HG02610 (cell line): ENCODE measurements around the gene RASL11B.

Experiments used
- ATAC-seq: cut with Tn5 transposase; IDR thresholded peaks from one replicate; pipeline ENCODE4 v1.9.1; 2021; ENCODE audit warnings: mild to moderate bottlenecking, moderate library complexity; ENCODE audit not compliant: unreplicated experiment

Gene RASL11B

GRCh38 chr4:52842792-52843191 lies 19.3 kb upstream of the RASL11B start:
- ATAC-seq: no peak

DNA sequence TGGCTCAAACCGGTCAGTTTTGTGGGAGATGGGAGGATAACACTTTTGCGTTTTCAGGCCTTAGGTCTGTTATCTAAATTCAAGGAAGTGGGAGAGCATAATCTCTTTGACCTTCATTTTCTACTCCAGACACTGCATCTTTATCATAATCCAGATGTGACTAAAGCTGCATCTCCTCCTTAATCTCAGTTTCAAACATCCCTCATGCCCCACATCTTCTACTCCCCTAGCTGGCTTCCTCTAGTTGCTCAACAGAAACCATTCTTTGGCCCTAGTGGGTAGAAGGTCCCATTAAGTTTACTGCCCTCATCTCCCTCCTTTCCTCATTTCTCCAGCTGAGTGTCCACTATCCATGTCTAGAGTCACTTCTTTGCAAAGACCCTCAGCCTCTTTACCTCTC lies 18.8 kb upstream of the RASL11B start:
- no peak for ATAC-seq

DNA sequence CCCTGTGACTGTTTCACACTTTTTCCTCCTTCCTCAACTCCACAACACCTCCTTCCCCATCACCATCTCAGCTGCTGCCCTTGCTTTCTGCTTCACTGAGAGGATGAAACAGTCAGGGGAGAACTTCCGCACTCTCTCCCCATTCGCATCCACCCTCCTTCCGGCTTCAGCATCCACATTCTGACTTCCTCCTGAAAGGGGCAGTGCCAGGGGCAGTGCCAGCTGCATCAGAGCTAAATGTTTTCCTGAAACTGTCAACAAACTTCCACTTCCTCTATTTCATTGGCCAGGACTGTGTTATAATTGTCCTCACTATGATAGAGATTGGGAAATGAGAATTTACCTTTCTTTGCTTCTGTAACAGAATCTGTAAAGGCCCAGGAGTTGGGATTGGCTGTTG lies 18.2 kb upstream of the RASL11B start:
- no peak for ATAC-seq

- no peak for ATAC-seq
Measured at GRCh38 chr4:52844596-52844995, 17.5 kb upstream of the RASL11B start.

DNA sequence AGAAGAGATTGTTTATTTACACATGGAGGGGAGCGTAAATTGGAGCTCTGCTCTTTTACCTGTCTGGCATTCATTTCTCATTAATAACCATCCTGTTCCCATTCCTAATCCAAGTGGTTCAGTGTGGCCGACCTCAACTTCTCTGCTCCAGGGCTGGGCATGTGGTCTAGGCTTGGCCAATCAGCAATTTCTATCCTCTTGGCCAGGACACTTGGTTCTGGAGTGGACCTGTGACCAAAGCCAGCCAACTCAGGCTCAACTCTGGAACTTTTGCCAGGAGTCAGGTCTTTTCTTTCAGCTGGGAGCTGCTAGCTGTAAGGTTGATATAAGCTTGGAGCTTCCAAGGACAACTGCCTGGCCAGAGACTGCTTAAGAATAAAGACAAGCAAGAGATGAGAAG lies 15.6 kb upstream of the RASL11B start:
- no peak for ATAC-seq

GRCh38 chr4:52848254-52848653 lies 13.9 kb upstream of the RASL11B start:
- ATAC-seq: no peak

DNA sequence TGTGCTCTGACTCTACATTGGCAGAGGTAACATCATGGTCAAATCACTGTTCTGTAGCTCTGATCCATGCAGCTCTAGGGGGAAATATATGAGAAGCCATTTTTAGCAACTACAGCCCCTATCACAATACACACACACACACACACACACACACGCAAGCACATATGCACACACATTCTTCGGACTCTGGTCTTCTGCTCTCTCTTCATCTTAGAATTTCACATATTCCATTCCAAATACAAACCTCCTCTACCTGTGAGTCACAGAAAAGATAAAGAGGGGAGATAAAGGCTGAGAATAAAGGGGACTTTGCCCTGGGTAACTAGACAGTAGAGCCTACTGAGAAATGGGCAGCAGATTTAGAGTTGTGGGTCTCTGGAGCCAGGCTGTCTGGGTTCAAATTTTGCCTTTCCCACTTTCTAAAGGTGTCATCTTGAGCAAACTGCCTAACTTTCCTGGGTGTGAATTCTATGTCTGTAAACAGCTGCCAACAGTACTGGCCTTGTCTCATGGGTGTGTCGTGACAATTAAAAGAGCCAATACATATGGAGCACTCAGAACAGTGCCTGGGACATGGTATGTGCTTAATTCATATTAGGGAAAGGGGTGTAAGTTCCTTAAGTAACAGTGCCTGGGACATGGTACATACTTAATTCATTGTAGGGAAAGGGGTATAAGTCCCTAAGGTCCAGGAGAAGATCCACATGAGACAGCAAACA lies 11.6 kb upstream of the RASL11B start:
- ATAC-seq: no peak

- no peak for ATAC-seq
Measured at GRCh38 chr4:52852041-52852440, 10.1 kb upstream of the RASL11B start.

GRCh38 chr4:52852711-52853110 lies 9.4 kb upstream of the RASL11B start:
- ATAC-seq: no peak

DNA sequence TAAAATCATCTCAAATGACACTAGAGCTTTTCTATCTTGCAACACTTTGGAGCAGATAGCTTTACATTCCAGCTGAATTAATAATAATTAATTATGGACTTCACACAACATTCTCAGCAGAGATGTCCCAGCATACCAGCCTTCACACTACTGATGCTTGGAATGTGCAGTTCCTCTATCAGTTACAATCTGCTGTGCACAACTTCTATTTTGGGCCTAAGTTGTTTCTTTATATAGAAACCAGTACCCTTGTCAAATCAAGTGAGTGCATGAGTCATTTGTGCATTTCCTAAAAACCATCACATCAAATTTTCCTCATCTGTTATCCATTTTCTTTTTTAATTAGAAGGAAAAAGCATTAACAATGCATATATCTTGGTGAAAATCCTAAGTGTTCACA lies 8.8 kb upstream of the RASL11B start:
- ATAC-seq: no peak

DNA sequence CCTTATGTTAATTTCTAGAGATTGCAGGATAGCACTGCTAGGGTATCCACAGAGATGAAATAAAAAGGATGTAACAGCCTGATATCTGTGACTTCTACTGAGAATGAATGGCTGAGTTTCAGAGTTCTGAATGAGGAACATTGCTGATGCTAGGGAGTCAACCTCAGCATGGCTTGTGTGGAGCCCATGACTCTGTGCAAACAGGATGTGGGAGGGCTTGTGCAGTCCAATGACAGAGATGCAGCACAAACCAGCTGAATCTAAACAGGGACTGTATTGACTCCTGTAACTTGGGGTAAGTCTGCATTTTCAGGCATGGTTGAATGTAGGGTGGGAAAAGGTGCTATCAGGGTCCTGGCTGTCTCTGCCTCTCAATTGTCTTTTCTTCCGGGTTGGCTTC lies 5.3 kb upstream of the RASL11B start:
- no peak for ATAC-seq

DNA sequence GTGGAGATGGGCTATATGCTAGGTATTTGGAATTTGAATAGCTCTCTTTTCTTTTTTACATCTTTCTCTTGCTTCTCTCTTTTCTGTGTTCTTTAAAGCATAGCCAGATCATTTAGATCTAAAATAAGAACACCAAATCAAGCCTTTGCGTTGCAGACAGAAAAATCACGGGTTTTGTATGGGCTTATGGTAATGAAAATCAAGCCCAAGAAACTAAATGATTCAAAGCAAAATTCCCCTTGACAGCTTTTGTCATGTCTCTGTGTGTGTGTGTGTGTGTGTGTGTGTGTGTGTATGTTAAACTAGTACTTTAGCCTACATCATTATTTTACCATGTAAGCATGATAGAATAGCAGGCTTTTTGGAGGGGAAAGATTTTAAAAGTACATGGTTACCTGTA lies 1.8 kb upstream of the RASL11B start:
- ATAC-seq: no peak

DNA sequence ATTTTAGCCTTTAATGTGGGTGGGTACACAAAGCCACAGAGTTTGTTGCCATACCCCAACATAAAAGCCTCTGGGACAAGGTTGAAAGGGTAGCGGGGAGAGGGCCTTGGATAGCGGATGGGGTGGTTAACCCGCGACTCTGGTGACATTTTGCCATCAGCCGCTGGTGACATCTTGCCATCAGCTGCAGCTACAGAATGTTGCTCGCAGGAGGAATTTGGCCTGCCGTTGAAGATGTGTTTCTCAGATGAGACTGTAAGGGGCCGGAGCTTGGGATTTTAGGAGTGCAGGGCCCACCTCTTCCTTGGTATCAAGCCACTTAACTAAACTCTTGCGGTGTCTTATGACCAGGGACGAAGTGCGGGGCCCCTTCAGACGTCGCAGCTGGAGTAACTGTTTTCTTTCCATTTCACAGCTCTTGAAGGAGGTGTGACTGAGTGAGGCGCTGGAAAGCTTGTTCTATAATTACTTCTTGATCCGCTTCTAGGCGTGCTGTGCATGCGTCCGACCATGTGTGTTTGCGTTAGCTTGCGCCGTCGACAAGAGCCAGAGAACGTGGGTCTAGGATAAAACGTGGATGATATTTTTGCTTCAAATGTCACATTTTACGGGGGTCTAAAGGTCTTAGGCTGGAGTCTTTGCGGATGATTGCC lies 820 bp upstream of the RASL11B start:
- ATAC-seq: no peak

GRCh38 chr4:52862639-52863161 lies 583 bp downstream of the RASL11B start:
- ATAC-seq: no peak

- ATAC-seq: no peak
Measured at GRCh38 chr4:52863324-52863723, 1.2 kb downstream of the RASL11B start.

DNA sequence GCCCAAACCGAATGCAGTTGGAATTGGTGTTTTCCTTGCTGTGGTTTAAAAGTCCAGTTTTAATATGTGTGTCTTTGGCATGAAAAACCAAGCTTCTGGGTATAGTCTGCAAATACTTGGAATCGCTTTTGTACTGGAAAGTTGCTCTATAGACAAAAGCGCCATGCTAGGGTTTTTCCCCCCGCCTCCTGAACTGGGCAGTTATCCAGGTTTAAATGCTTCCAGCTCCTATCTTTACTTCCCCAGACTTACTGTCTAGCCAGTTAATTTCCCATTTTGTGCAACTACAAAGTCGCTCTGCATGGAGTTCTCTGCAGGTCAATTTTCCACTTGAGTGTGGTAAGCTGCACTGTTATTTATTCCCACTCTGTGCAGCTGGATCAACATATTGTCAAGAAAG lies 2.7 kb downstream of the RASL11B start:
- no peak for ATAC-seq

- no peak for ATAC-seq
Measured at GRCh38 chr4:52865300-52865699, 3.2 kb downstream of the RASL11B start.

DNA sequence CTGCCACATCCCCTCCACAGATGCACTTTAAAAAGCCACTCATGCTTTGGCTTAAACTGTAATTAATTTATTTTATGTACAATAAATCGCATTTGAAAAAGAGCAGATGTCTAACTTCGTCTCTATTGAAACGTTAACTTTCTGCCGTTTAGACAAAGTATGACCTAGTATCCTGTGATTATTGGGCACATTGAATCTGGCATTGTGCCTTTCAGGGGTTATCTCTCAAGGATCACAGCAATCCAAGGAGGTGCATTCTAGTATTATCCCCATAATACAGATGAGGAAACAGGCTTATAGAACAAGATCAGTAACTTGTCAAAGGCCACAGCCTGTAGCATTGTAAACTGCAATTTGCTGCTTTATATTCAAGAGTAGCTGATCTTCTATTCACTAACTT lies 4.6 kb downstream of the RASL11B start:
- no peak for ATAC-seq

GRCh38 chr4:52867163-52867562 lies 5.0 kb downstream of the RASL11B start:
- ATAC-seq: no peak

- ATAC-seq: no peak
Measured at GRCh38 chr4:52868133-52868532, 6.0 kb downstream of the RASL11B start.

DNA sequence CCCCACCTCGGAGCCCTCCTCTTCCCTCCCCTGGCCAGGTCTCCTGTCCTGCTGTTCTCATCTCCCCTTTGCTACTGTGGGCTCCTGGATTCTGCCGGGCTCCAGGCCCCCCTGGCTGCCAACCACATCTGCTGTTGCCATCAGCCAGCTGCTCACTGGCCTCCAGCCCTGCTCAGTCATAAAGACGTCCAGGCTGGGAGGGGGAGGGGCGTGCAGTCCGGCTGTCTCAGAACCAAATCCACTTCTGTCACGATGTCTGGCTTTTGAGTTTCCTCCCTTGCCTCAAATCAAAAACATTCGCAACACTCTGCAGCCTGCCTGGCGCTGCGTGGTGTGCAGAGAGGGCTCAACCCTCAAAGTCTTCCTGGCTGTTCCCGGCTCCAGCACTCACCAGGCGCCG lies 7.1 kb downstream of the RASL11B start:
- no peak for ATAC-seq

DNA sequence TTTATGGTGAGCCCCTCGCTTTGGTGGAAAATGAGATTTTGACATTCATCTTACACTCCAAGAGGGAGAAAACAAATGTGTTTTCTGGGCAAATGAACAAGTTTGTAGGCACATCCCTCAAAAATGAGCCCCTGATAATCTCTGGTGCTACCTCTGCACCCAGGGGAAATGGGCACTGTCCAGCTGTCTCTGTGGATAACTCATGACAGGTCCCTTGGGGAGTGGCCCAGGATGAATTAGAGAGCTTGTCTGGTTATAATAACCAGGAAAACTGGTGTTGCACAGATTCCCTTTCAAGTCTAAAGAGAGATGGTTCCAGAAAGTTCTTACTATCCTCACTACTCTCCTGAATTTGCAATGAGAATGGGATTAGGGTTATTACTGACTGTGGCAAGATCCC lies 7.5 kb downstream of the RASL11B start:
- ATAC-seq: no peak

DNA sequence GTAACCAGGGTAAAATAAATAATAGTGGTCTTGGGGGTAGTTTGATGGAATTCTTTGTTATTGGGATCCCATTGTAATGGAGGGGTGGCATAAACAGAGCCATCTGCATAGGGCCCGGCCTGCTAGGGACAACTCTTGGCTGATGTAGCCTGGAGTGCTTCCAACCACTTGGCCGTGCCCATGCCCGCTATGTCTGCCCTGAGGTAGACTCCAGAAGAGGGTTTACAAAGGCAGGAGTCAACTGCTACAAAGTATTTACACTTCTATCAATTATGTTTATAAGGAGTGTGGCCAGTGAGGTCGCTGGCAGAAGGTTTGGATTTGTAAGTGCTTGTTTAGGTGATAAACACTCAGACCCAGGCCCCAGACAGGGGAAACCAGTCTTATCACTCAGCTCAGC lies 8.1 kb downstream of the RASL11B start:
- no peak for ATAC-seq
